ENCODE data around the gene KLHL8.

DNA sequence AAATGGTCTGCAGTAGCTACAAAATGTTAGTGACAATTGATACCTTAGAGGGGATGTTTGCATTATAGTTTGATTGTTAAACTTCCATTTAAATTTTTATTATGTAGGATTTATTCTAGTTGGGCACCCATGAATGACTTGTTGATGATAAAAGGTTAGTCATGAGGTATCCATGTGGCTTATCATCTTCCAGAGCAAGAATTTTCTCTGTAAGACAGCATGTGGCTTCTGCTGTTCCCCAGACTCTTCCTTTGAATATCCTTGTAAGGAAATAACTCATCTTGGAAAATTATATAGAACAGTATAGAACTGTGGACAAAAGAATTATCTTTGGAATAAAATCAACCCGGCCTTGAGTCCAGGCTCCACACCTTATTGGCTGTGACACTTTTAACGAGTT, 40.1 kb upstream of the KLHL8 start:
- TF ChIP-seq, protein P1, sequence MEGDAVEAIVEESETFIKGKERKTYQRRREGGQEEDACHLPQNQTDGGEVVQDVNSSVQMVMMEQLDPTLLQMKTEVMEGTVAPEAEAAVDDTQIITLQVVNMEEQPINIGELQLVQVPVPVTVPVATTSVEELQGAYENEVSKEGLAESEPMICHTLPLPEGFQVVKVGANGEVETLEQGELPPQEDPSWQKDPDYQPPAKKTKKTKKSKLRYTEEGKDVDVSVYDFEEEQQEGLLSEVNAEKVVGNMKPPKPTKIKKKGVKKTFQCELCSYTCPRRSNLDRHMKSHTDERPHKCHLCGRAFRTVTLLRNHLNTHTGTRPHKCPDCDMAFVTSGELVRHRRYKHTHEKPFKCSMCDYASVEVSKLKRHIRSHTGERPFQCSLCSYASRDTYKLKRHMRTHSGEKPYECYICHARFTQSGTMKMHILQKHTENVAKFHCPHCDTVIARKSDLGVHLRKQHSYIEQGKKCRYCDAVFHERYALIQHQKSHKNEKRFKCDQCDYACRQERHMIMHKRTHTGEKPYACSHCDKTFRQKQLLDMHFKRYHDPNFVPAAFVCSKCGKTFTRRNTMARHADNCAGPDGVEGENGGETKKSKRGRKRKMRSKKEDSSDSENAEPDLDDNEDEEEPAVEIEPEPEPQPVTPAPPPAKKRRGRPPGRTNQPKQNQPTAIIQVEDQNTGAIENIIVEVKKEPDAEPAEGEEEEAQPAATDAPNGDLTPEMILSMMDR (IDR thresholded peaks at IDR 0.05) = no peak
- TF ChIP-seq POLR2A (IDR thresholded peaks at IDR 0.05) = no peak

Measured in adrenal gland (tissue), 5 donors.